GM12878 (cell line): ENCODE data around the gene C10orf88.

Source experiments
- BCL11A ChIP-seq: IDR thresholded peaks from 2 replicates; pipeline ENCODE4 v1.6.1; 2011; ENCODE audit warnings: low read depth, low read length
- EP300 ChIP-seq, 2 experiments: fragments of 150-350 bp in 1 of 2; IDR thresholded peaks; 2 replicates each; pipeline ENCODE4 v1.6.1; 2011 to 2012; ENCODE audit warnings: low read depth in 2 of 2, low read length in 2 of 2, borderline replicate concordance in 1 of 2, improper control_type of control experiment in 1 of 2, inconsistent platforms in 1 of 2; ENCODE audit not compliant: control insufficient read depth in 1 of 2
- EZH2 ChIP-seq: IDR thresholded peaks from 2 replicates; pipeline ENCODE4 v1.6.1; 2012; ENCODE audit warnings: low read depth, mild to moderate bottlenecking, control low read depth, inconsistent platforms, low read length, borderline replicate concordance; ENCODE audit not compliant: control insufficient read depth
- FOXM1 ChIP-seq: IDR thresholded peaks from 2 replicates; pipeline ENCODE4 v1.6.1; 2012; ENCODE audit warnings: low read depth, mild to moderate bottlenecking, inconsistent platforms, low read length, moderate library complexity
- MXI1 ChIP-seq: fragments of 150-350 bp; IDR thresholded peaks from 2 replicates; pipeline ENCODE4 v1.6.1; 2011; ENCODE audit warnings: low read depth, mild to moderate bottlenecking, inconsistent platforms, low read length, improper control_type of control experiment
- POLR2A ChIP-seq: IDR thresholded peaks from 2 replicates; pipeline ENCODE4 v1.6.1; 2011; ENCODE audit warnings: low read depth, mild to moderate bottlenecking, low read length
- RAD21 ChIP-seq: IDR thresholded peaks from 2 replicates; pipeline ENCODE4 v1.6.1; 2011; ENCODE audit warnings: mild to moderate bottlenecking, low read depth, low read length, moderate library complexity; ENCODE audit not compliant: insufficient read depth
- ZNF274 ChIP-seq: IDR thresholded peaks from one replicate; pipeline ENCODE4 v1.8.0; 2011; ENCODE audit not compliant: insufficient read length, insufficient read depth
- TF ChIP-seq, protein P1 (sequence below), 3 experiments: IDR thresholded peaks in 2 of 3; conservative IDR thresholded peaks in 1 of 3; 2 replicates each; pipeline ENCODE4 v1.5.1; 2011; ENCODE audit warnings: low read depth in 3 of 3, low read length in 3 of 3, mild to moderate bottlenecking in 3 of 3, control low read depth in 2 of 3, moderate library complexity in 2 of 3, inconsistent platforms in 1 of 3, mixed read lengths in 1 of 3; ENCODE audit not compliant: control insufficient read depth in 2 of 3, insufficient read depth in 1 of 3; ENCODE audit errors: extremely low read depth in 1 of 3

DNA sequence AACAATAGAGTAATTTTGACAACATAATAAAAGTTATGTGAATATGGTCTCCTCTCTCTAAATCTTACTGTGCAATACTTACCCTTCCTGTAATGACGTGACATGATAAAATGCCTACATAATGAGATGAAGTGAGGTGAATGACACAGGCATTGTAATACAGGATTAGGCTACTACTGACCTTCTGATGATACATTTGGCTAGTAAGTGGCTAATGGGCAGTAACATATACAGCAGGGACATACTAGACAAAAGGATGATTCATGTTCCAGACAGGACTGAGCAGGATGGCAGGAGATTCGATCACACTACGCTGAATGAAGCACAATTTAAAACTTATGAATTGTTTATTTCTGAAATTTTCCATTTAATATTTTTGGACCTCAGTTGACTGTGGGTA, 4.7 kb downstream of the C10orf88 start:
- TF ChIP-seq POLR2A: no peak
- TF ChIP-seq, protein P1, sequence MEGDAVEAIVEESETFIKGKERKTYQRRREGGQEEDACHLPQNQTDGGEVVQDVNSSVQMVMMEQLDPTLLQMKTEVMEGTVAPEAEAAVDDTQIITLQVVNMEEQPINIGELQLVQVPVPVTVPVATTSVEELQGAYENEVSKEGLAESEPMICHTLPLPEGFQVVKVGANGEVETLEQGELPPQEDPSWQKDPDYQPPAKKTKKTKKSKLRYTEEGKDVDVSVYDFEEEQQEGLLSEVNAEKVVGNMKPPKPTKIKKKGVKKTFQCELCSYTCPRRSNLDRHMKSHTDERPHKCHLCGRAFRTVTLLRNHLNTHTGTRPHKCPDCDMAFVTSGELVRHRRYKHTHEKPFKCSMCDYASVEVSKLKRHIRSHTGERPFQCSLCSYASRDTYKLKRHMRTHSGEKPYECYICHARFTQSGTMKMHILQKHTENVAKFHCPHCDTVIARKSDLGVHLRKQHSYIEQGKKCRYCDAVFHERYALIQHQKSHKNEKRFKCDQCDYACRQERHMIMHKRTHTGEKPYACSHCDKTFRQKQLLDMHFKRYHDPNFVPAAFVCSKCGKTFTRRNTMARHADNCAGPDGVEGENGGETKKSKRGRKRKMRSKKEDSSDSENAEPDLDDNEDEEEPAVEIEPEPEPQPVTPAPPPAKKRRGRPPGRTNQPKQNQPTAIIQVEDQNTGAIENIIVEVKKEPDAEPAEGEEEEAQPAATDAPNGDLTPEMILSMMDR (IDR thresholded peaks at IDR 0.05 in 2 of 3, conservative IDR thresholded peaks at IDR 0.05 in 1 of 3; ENCODE audit: control insufficient read depth in 2 of 3, extremely low read depth in 1 of 3, insufficient read depth in 1 of 3, low read depth in 3 of 3, low read length in 3 of 3): no peak
- TF ChIP-seq EP300 (IDR thresholded peaks at IDR 0.05; ENCODE audit: borderline replicate concordance in 1 of 2, control insufficient read depth in 1 of 2, low read depth in 2 of 2, low read length in 2 of 2): no peak
- TF ChIP-seq ZNF274: no peak
- TF ChIP-seq RAD21: no peak
- TF ChIP-seq EZH2: no peak
- no peak for TF ChIP-seq FOXM1
- no peak for TF ChIP-seq MXI1
- no peak for TF ChIP-seq BCL11A
